Measurements from ENCODE around the gene ADAM17. TPM values are rescaled to one million over a fixed set of nuclear protein-coding genes. Genes with fewer than 3 reads are reported as not detected.

Gene ADAM17
- total and polyA plus RNA-seq, 9 of the 15 experiments (the other 6 are each of a cell fraction or from before 2014, with no cell fraction given), result 5.8 to 30.0 (median 19.0) TPM

- DNase-seq (ENCODE audit: extremely low read depth in 1 of 4, low spot score in 3 of 4) (no peak), FAIRE-seq (no peak), ATAC-seq (no peak)
- Histone ChIP-seq H3K4me3 (no peak overlapping the region), H3K79me2 (ENCODE audit: control insufficient read depth, insufficient read depth, low read length) (no peaks in the 10 kb centered on the region), H4K20me1 (replicated peaks; ENCODE audit: control insufficient read depth, insufficient read depth, low read length) (no peaks in the 10 kb centered on the region), H3K4me2 (ENCODE audit: insufficient read depth, low read length) (no peak overlapping the region), H3K9me1 (ENCODE audit: control insufficient read depth, insufficient read depth, low read length) (no peaks in the 10 kb centered on the region), H3K9ac (ENCODE audit: insufficient read depth in 1 of 2, low read depth in 2 of 2, low read length in 2 of 2) (no peak overlapping the region), H3K36me3 (ENCODE audit: control insufficient read depth, insufficient read depth, low read length) (peaks cover 79% of the 10 kb centered on the region), H3K27me3 (ENCODE audit: control insufficient read depth in 2 of 2, insufficient read depth in 2 of 2, low read length in 2 of 2) (no peaks in the 10 kb centered on the region), H3K4me1 (replicated peaks in 1 of 2; ENCODE audit: control insufficient read depth in 2 of 2, insufficient read depth in 2 of 2, low read length in 2 of 2) (no peaks in the 10 kb centered on the region), H3K9me3 (replicated peaks; ENCODE audit: control insufficient read depth, insufficient read depth, low read depth, low read length) (no peaks in the 10 kb centered on the region), H2AFZ (ENCODE audit: low read depth, low read length) (no peak overlapping the region), H3K27ac (ENCODE audit: extremely low read depth, low read depth, low read length) (no peak overlapping the region)
- intact Hi-C loops (cut with micrococcal nuclease), result no loop called here
- CTCF ChIA-PET (ENCODE audit: low intra/inter-chr PET ratio), result no interaction called here
- in situ Hi-C loops (cut with MboI), result no loop called here
- no TSS peak for BruUV-seq (replicated peaks)
- POLR2A ChIA-PET, result interaction anchor here (0.8 to 1.9 kb wide), 2 partner anchors 9 to 11 kb away, joined by 3 to 6 read pairs; no protein-coding TSS in a partner anchor
- WGBS (ENCODE audit: insufficient coverage, low coverage, missing lambda C conversion rate), result 82% methylated on average over 5 of the region's 5 CpGs
- TF ChIP-seq ATF7 (IDR thresholded peaks at IDR 0.05), result no peak
- no peak for TF ChIP-seq NFIC (IDR thresholded peaks at IDR 0.05)
- no peak for TF ChIP-seq DDX20 (tag; IDR thresholded peaks at IDR 0.05; ENCODE audit: low read depth)
- no peak for TF ChIP-seq TBL1XR1 (IDR thresholded peaks at IDR 0.05; ENCODE audit: low read length in 2 of 2)
Measured at GRCh38 chr2:9443526-9443925, 112.1 kb downstream of the ADAM17 start.

GRCh38 chr2:9441556-9441955 is 114.1 kb downstream of the ADAM17 start:
- no peaks in the 10 kb centered on the region for H4K20me1 ChIP-seq (replicated peaks; ENCODE audit: control insufficient read depth, insufficient read depth, low read length)
- peaks cover 84% of the 10 kb centered on the region for H3K36me3 ChIP-seq (ENCODE audit: control insufficient read depth, insufficient read depth, low read length)
- no peak overlapping the region for H3K4me3 ChIP-seq
- no peaks in the 10 kb centered on the region for H3K9me1 ChIP-seq (ENCODE audit: control insufficient read depth, insufficient read depth, low read length)
- H3K9ac ChIP-seq (ENCODE audit: insufficient read depth in 1 of 2, low read depth in 2 of 2, low read length in 2 of 2), result no peak overlapping the region
- H3K79me2 ChIP-seq (ENCODE audit: control insufficient read depth, insufficient read depth, low read length), result no peaks in the 10 kb centered on the region
- no TSS peak for BruUV-seq (replicated peaks)
- H3K27me3 ChIP-seq (ENCODE audit: control insufficient read depth in 2 of 2, insufficient read depth in 2 of 2, low read length in 2 of 2), result no peaks in the 10 kb centered on the region
- in situ Hi-C loops (cut with MboI) (no loop called here), intact Hi-C loops (cut with micrococcal nuclease) (no loop called here)
- no peak overlapping the region for H3K4me2 ChIP-seq (ENCODE audit: insufficient read depth, low read length)
- no peaks in the 10 kb centered on the region for H3K4me1 ChIP-seq (replicated peaks in 1 of 2; ENCODE audit: control insufficient read depth in 2 of 2, insufficient read depth in 2 of 2, low read length in 2 of 2)
- no peak overlapping the region for H3K27ac ChIP-seq (ENCODE audit: extremely low read depth, low read depth, low read length)
- ChIA-PET POLR2A (interaction anchor here (1.0 to 1.3 kb wide), 2 partner anchors 11 to 274 kb away, joined by 3 to 4 read pairs; no protein-coding TSS in a partner anchor), CTCF (ENCODE audit: low intra/inter-chr PET ratio) (no interaction called here)
- WGBS (ENCODE audit: insufficient coverage, low coverage, missing lambda C conversion rate), result 76% methylated on average over 3 of the region's 3 CpGs
- TF ChIP-seq ELK1 (CRISPR knock-in tag; IDR thresholded peaks at IDR 0.05), result no peak
- no peak for TF ChIP-seq ELK3 (CRISPR knock-in tag; IDR thresholded peaks at IDR 0.05)
- H3K9me3 ChIP-seq (replicated peaks; ENCODE audit: control insufficient read depth, insufficient read depth, low read depth, low read length), result no peaks in the 10 kb centered on the region
- ATAC-seq (no peak), DNase-seq (ENCODE audit: extremely low read depth in 1 of 4, low spot score in 3 of 4) (no peak), FAIRE-seq (no peak)
- no peak overlapping the region for H2AFZ ChIP-seq (ENCODE audit: low read depth, low read length)
